ENCODE data around the gene WFIKKN2.
"Not testable (repeated sequence)": the region's sequence is repeated elsewhere in the genome, so short reads cannot be mapped to it uniquely, and the experiment has no call there.

WFIKKN2 gene

GRCh38 chr17:50871898-50872297, 36.5 kb downstream of the WFIKKN2 start:
- no peak overlapping the region for H3K4me3 ChIP-seq (ENCODE audit: low read depth, low read length)
- H3K36me3 ChIP-seq (ENCODE audit: control insufficient read depth, insufficient read depth, low read length), result no peaks in the 10 kb centered on the region
- no peaks in the 10 kb centered on the region for H3K27me3 ChIP-seq (ENCODE audit: control insufficient read depth, insufficient read depth, low read length)
- no peaks in the 10 kb centered on the region for H3K9me3 ChIP-seq (ENCODE audit: control insufficient read depth, insufficient read depth, low read length)
- no peaks in the 10 kb centered on the region for H3K4me1 ChIP-seq (ENCODE audit: control insufficient read depth, insufficient read depth, low read length)
- no peak overlapping the region for H3K9ac ChIP-seq (ENCODE audit: low read depth, low read length)

- H3K9me3 ChIP-seq (ENCODE audit: control insufficient read depth, insufficient read depth, low read length), result no peaks in the 10 kb centered on the region
- H3K27me3 ChIP-seq (ENCODE audit: control insufficient read depth, insufficient read depth, low read length), result no peaks in the 10 kb centered on the region
- no peak overlapping the region for H3K9ac ChIP-seq (ENCODE audit: low read depth, low read length)
- no peaks in the 10 kb centered on the region for H3K36me3 ChIP-seq (ENCODE audit: control insufficient read depth, insufficient read depth, low read length)
- H3K4me3 ChIP-seq (ENCODE audit: low read depth, low read length), result no peak overlapping the region
- no peaks in the 10 kb centered on the region for H3K4me1 ChIP-seq (ENCODE audit: control insufficient read depth, insufficient read depth, low read length)
Observed at GRCh38 chr17:50872710-50873424, 37.5 kb downstream of the WFIKKN2 start.

- H3K4me1 ChIP-seq (ENCODE audit: control insufficient read depth, insufficient read depth, low read length), result no peaks in the 10 kb centered on the region
- no peak overlapping the region for H3K9ac ChIP-seq (ENCODE audit: low read depth, low read length)
- no peak overlapping the region for H3K4me3 ChIP-seq (ENCODE audit: low read depth, low read length)
- H3K27me3 ChIP-seq (ENCODE audit: control insufficient read depth, insufficient read depth, low read length), result no peaks in the 10 kb centered on the region
- no peaks in the 10 kb centered on the region for H3K9me3 ChIP-seq (ENCODE audit: control insufficient read depth, insufficient read depth, low read length)
- no peaks in the 10 kb centered on the region for H3K36me3 ChIP-seq (ENCODE audit: control insufficient read depth, insufficient read depth, low read length)
Observed at GRCh38 chr17:50875074-50875473, 39.7 kb downstream of the WFIKKN2 start.

GRCh38 chr17:50877042-50877441, 41.7 kb downstream of the WFIKKN2 start:
- H3K27me3 ChIP-seq (ENCODE audit: control insufficient read depth, insufficient read depth, low read length); H3K9me3 ChIP-seq (ENCODE audit: control insufficient read depth, insufficient read depth, low read length); H3K36me3 ChIP-seq (ENCODE audit: control insufficient read depth, insufficient read depth, low read length); H3K9ac ChIP-seq (ENCODE audit: low read depth, low read length); H3K4me3 ChIP-seq (ENCODE audit: low read depth, low read length); H3K4me1 ChIP-seq (ENCODE audit: control insufficient read depth, insufficient read depth, low read length): not testable (repeated sequence)

DNA sequence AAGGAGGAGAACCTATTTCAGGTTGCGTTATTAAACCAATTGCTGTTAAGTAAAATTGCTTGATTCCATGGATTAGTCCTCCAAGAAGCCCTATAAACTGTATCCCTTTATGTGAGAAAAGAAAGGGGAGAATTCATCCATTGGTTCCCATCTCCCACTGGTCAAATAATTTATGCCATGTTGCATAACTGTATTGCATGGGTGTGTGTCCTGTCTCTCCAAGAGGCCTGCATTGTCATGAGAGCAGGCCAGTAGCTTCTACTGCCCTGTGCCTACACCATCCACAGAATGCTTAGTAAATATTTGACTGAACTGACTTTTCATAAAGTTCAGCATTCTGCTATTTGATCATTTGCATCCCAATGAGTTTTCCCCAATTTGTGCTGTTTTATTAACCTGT, 42.5 kb downstream of the WFIKKN2 start:
- no peak overlapping the region for H3K4me3 ChIP-seq (ENCODE audit: low read depth, low read length)
- no peaks in the 10 kb centered on the region for H3K36me3 ChIP-seq (ENCODE audit: control insufficient read depth, insufficient read depth, low read length)
- H3K27me3 ChIP-seq (ENCODE audit: control insufficient read depth, insufficient read depth, low read length), result no peaks in the 10 kb centered on the region
- no peaks in the 10 kb centered on the region for H3K9me3 ChIP-seq (ENCODE audit: control insufficient read depth, insufficient read depth, low read length)
- no peaks in the 10 kb centered on the region for H3K4me1 ChIP-seq (ENCODE audit: control insufficient read depth, insufficient read depth, low read length)
- no peak overlapping the region for H3K9ac ChIP-seq (ENCODE audit: low read depth, low read length)

- no peak overlapping the region for H3K9ac ChIP-seq (ENCODE audit: low read depth, low read length)
- H3K27me3 ChIP-seq (ENCODE audit: control insufficient read depth, insufficient read depth, low read length), result no peaks in the 10 kb centered on the region
Observed at GRCh38 chr17:50879086-50879485, 43.7 kb downstream of the WFIKKN2 start.

GRCh38 chr17:50881182-50881581, 45.8 kb downstream of the WFIKKN2 start:
- peaks cover 5% of the 10 kb centered on the region for H3K4me1 ChIP-seq (ENCODE audit: control insufficient read depth, insufficient read depth, low read length)
- H3K36me3 ChIP-seq (ENCODE audit: control insufficient read depth, insufficient read depth, low read length), result no peaks in the 10 kb centered on the region
- H3K9ac ChIP-seq (ENCODE audit: low read depth, low read length), result no peak overlapping the region
- H3K9me3 ChIP-seq (ENCODE audit: control insufficient read depth, insufficient read depth, low read length), result no peaks in the 10 kb centered on the region
- no peaks in the 10 kb centered on the region for H3K27me3 ChIP-seq (ENCODE audit: control insufficient read depth, insufficient read depth, low read length)
- H3K4me3 ChIP-seq (ENCODE audit: low read depth, low read length), result no peak overlapping the region

More at GRCh38 chr17:50879086-50879485, 43.7 kb downstream of the WFIKKN2 start:
- no peaks in the 10 kb centered on the region for H3K9me3 ChIP-seq (ENCODE audit: control insufficient read depth, insufficient read depth, low read length)
- H3K36me3 ChIP-seq (ENCODE audit: control insufficient read depth, insufficient read depth, low read length), result no peaks in the 10 kb centered on the region
- no peak overlapping the region for H3K4me3 ChIP-seq (ENCODE audit: low read depth, low read length)
- peaks cover under 1% of the 10 kb centered on the region for H3K4me1 ChIP-seq (ENCODE audit: control insufficient read depth, insufficient read depth, low read length)

DNA sequence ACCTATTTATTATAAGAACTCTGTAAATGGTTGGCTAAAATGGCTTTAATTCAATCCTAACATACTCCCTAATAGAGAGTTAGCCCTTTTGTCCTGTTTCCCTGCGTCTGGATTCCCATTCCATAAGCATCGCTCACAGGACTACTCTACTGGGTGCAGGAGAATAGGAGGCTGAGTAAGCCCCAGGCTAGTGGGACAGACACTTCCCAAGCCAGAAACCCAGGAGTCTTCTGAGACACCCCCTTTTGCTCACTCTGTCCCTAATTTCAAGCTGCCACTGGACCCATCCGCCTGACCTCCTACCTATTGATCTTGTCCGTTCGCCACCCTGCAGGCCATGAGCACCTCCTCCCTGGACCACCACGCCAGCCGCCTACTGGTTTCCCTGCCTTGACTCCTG, 47.5 kb downstream of the WFIKKN2 start:
- Histone ChIP-seq H3K9ac (ENCODE audit: low read depth, low read length) (no peak overlapping the region), H3K4me1 (ENCODE audit: control insufficient read depth, insufficient read depth, low read length) (peaks cover 13% of the 10 kb centered on the region), H3K36me3 (ENCODE audit: control insufficient read depth, insufficient read depth, low read length) (no peaks in the 10 kb centered on the region), H3K27me3 (ENCODE audit: control insufficient read depth, insufficient read depth, low read length) (no peaks in the 10 kb centered on the region), H3K4me3 (ENCODE audit: low read depth, low read length) (no peak overlapping the region), H3K9me3 (ENCODE audit: control insufficient read depth, insufficient read depth, low read length) (no peaks in the 10 kb centered on the region)

DNA sequence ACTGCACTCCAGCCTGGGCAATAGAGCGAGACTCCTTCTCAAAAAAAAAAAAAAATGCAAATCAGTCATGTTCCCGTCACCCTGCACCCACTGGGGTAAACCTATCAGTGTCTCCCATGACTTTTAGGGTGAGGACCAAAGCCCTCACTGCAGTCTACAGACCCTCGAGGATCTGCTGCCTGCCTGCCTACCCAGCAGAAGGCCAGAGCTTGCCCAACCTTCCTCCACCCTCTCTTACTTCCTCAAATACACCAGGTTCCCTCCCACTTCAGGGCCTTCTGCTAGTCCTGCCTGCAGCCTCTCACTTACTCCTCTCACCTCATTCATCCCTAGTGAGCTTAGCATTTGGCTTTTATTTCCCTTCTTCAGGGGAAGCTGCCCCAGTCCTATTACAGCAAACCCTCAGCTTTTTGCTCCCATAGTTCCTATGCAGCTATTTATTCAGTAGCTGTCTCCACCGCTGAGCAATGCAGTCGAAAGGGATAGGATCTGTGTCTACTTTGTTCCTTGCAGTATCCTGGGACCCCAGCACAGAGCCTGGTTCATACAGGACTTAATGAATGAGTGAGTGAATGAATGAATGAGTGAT, 48.6 kb downstream of the WFIKKN2 start:
- no peak overlapping the region for H3K4me3 ChIP-seq (ENCODE audit: low read depth, low read length)
- peaks cover 15% of the 10 kb centered on the region for H3K4me1 ChIP-seq (ENCODE audit: control insufficient read depth, insufficient read depth, low read length)
- no peaks in the 10 kb centered on the region for H3K27me3 ChIP-seq (ENCODE audit: control insufficient read depth, insufficient read depth, low read length)
- H3K9ac ChIP-seq (ENCODE audit: low read depth, low read length), result no peak overlapping the region
- H3K9me3 ChIP-seq (ENCODE audit: control insufficient read depth, insufficient read depth, low read length), result no peaks in the 10 kb centered on the region
- no peaks in the 10 kb centered on the region for H3K36me3 ChIP-seq (ENCODE audit: control insufficient read depth, insufficient read depth, low read length)

- Histone ChIP-seq H3K4me3 (ENCODE audit: low read depth, low read length) (no peak overlapping the region), H3K36me3 (ENCODE audit: control insufficient read depth, insufficient read depth, low read length) (no peaks in the 10 kb centered on the region), H3K9ac (ENCODE audit: low read depth, low read length) (no peak overlapping the region), H3K27me3 (ENCODE audit: control insufficient read depth, insufficient read depth, low read length) (no peaks in the 10 kb centered on the region), H3K4me1 (ENCODE audit: control insufficient read depth, insufficient read depth, low read length) (peaks cover 21% of the 10 kb centered on the region), H3K9me3 (ENCODE audit: control insufficient read depth, insufficient read depth, low read length) (no peaks in the 10 kb centered on the region)
Observed at GRCh38 chr17:50884439-50885311, 49.3 kb downstream of the WFIKKN2 start.

DNA sequence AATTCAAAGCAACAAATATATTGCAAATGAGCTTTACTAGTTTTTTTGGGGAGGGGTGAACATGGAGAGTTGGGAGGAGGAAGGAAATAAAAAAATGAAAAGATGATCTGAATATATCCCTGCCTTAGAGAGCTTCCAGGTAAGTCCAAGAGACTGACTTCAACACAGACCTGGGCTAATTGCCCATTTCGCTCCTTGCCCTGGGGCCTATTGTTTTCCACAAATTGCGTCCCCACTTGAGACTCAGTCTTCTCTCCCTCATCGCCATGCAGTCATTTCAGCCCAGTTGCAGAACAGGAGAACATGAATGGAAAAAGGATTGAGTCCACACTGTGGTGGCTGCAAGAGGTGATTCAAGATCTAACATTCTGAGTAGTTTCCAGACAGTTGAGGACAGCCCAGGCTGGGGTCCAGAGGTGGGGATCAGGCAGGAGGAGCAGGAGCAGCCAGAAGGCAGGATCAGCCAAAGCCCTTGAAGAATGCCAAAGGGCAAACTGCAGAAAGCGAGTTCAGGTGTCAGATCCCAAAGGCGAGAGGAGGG, 52.4 kb downstream of the WFIKKN2 start:
- Histone ChIP-seq H3K4me1 (ENCODE audit: control insufficient read depth, insufficient read depth, low read length) (peaks cover 35% of the 10 kb centered on the region), H3K4me3 (ENCODE audit: low read depth, low read length) (no peak overlapping the region), H3K36me3 (ENCODE audit: control insufficient read depth, insufficient read depth, low read length) (no peaks in the 10 kb centered on the region), H3K9ac (ENCODE audit: low read depth, low read length) (no peak overlapping the region), H3K27me3 (ENCODE audit: control insufficient read depth, insufficient read depth, low read length) (no peaks in the 10 kb centered on the region), H3K9me3 (ENCODE audit: control insufficient read depth, insufficient read depth, low read length) (no peaks in the 10 kb centered on the region)

Data from iPS-15b (cell line).